T-helper 2 cell (primary cell): Measurements from ENCODE around the gene SRSF2.
A peak's percentile ranks its signal among the peaks of the same experiment; 100 is the strongest.
"Not testable (repeated sequence)": the region's sequence is repeated elsewhere in the genome, so short reads cannot be mapped to it uniquely, and the experiment has no call there.

ENCODE experiments used
- DNase-seq, 5 experiments: peaks; one replicate each; pipeline versions ENCODE4 v3.0.0 to v3.0.0-alpha.2; 2012 to 2022

Gene SRSF2

DNA sequence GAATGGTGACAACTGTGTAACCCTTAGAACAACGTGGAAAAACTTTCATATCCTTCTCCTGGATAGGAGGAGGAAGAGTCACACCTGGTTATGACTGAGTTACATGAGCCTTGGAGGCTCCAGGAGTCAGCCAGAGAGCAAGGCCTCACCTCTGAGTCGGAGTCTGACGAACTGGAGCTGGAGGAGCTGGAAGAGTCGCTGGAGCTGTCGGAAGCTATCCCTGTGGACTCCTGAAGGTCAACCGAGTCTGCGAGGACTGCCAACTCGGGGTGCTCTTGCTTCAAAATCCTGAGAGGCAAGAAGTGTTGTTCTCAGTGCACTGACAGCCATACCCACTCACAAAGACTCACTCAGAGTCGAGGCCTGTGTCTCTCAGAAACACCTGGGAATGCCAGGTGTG, 16.9 kb downstream of the SRSF2 start:
- no peak for DNase-seq

DNA sequence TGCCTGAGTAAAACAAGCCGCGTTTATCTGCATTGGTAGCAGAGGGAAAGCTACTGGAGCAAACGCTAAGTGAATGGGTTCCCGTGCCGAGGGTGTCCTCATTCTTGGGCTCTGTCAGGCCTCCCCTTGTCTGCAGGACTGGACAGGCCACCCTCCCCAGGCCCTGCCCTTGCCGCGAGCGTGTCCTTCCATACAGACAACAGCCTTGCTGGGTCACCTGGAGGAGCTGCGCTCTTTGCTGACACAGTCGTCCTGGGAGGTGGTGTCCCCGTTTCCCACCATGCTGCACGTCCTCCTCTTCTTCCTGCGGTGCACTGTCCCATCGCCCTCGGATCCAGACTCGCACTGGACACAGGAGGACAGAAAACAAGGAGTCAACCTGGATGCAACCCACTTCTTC, 18.6 kb downstream of the SRSF2 start:
- DNase-seq: no peak

DNA sequence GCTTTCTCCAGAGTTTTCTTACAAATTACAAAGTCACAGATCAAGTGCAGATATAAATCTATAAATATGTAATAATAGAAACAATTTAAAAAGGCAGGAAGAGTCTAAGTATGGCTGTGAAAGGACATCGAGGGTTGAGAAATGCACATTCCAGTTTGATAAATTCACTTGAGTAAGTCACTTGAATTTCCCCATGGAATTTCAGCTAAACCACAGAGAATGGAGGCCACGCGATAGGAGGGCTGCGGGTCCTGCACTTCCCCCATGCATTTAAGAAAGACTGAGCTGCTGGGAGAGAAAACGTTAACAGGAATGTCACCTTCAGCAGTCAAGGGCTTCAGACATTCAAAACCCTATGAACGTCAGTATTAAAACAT, 20.3 kb downstream of the SRSF2 start:
- DNase-seq: no peak

DNA sequence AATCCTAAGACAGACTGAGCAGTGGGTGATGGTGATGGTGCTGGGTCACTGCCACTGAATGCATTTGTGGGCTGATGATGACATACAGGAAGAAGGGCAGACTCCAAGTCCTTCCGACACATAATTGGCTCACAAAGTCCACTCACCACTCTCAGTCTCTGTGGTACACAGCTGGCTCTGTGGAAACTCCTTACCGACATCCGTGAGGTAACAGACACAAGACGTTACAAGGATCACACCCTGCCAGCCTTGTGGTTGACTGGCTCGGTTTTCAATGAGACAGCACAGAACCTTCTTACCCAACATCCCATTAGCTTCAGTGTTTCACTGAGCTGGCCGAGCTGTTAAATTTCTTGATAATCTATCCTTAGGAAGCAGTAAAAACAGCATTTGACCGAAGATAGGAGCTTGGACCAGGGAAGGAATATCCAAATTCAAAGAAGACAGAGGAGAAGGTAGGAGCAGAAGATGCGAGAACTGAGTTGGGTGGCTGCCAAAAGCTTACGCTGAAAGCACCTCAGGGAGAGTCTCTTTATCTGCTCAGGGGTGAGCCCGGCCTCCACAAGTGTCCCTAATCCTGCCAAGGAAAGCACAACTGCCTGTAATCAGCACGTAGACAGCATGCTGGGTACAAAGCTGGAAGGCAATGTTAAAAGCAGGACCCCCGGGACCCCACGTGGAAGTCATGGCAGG, 20.8 kb downstream of the SRSF2 start:
- DNase-seq: peak in 2 of 5 experiments; percentile 73 to 96

DNA sequence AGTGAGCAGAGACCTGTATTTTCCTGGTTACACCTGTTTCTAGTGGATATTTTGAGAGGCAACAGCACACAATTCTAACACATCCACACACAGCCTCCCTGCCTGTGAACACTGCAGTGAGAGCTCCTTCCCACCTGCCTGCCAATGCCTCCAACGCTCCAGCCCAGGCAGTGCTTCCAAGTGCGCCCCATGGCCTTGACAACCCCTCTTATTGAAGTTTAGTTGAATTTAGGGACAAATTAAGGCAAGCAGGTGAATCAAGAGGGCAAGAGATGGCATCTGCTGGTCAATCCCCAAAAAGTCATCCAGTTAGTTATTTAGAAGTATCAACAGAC, 21.7 kb downstream of the SRSF2 start:
- no peak for DNase-seq

DNA sequence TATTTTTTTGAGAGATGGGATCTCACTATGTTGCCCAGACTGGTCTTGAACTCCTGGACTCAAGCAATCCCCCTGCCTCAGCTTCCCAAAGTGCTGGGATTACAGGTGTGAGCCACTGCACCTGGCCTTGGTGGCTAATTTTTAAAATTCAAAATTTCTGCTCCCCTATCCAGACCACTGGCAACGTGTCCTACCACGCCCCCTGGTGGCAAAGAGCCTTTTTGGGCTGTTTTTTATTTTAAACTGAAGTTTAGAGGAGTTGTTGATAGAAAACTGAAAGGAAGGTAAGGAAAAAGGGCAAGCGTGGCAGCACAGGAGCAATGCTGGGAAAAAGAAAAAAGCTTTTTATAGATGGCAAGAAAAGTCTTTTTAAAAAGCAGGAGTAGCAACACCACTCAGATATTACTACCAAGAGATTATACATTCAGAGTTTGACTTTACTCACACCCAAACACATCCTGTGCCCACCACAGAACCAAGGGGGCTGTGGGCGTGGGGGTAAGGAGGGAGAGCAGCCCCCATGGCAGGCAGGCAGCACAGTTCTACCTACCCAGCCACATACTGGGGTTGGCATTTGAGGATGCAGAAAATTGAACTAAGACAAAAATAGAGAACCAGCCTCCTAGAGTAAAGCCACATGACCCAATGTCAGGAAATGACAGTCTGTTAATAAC, 22.2 kb downstream of the SRSF2 start:
- DNase-seq: peak; percentile 52 to 68 (median 61)

DNA sequence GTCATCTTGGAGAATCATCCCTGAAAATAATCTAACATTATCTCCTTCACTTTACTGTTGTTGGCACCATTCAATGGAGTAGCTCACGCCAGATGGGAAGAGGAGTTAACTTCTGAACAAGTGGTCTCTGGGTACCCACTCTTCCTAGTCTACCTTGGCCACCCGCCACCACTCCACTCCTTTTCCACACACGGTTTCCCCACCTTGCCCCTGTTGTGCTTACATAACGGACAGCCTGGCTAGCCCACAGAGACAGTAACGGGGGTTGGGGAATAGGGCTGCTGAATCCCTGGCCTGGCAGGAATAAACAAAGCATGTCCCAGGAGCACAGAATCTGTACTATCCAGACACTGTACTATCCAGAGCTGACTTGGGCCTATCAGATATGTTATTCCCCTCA, 22.8 kb downstream of the SRSF2 start:
- DNase-seq: no peak

DNA sequence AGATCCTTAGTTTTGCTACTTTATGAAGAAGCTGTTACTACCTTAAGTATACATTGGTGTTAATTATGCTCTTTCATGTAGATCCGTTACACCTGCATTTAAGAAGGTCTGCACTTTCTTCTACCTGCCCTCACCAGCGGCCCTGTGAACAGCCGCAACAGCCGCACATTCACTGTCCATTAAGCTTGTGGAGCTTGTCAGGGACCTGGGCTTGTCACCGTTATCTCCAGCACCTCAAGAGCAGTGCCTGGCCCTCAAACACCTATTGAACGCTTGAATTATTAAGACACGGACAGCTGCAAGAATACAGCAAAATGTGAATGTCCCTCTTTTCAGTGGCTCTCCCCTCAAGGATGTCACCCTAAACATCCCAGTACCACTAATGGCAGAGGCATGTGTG, 23.4 kb downstream of the SRSF2 start:
- DNase-seq: no peak

DNA sequence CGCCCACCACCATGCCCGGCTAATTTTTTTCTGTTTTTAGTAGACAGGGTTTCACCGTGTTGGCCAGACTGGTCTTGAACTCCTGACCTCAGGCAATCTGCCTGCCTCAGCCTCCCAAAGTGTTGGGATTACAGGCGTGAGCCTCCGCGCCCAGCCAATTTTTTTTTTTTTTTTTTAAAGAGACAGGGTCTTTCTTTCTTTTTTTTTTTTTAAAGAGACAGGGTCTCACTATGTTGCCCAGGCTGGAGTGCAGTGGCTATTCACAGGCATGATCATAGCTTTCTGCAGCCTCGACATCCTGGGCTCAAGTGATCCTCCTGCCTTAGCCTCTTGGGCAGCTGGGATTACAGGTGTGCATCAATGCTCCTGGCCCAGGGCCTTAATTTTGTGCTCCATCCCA, 24.8 kb downstream of the SRSF2 start:
- not testable (repeated sequence) for DNase-seq

DNA sequence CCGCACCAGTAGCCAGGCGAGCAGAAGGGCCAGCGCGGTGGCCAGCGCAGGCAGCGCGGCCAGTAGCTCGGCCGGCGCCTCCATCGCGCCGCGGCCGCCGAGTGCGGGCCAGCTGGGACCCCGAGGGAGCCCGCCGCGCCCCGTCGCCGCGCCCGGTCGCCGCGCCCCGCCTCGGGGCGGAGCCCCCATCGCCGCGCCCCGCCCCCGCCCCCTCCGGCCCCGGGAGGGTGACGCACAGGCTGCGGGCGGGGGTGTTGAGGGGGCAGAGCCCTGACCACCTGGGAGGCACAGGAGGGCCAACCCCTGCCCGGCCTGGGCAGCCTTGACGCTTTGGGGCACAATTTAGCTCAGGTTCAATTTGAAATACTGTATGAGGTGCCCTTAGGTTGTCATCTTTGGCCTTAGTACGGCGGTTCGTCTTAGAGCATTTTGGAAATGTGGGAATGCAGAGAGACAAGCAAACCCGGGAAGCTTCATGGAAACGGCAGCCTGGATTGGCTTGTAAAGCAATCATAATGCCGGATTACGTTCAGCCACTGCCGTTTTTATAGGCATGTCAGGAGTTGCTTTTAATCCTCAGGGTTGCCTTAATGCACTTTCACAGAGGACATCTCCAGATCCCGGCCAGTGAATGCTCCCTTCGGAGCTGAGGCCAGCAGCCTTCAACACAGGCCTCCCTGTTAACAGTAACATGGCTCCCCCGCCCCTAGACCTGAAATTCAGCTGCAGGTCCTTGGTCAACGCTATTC, 26.1 kb downstream of the SRSF2 start, which contains the start of gene MXRA7:
MXRA7 (minus strand) TSS at position 103 of the 749 bp plus-strand sequence; CDS start at position 84, 19 bp downstream.
- peak; percentile 32 to 53 (median 39) for DNase-seq

DNA sequence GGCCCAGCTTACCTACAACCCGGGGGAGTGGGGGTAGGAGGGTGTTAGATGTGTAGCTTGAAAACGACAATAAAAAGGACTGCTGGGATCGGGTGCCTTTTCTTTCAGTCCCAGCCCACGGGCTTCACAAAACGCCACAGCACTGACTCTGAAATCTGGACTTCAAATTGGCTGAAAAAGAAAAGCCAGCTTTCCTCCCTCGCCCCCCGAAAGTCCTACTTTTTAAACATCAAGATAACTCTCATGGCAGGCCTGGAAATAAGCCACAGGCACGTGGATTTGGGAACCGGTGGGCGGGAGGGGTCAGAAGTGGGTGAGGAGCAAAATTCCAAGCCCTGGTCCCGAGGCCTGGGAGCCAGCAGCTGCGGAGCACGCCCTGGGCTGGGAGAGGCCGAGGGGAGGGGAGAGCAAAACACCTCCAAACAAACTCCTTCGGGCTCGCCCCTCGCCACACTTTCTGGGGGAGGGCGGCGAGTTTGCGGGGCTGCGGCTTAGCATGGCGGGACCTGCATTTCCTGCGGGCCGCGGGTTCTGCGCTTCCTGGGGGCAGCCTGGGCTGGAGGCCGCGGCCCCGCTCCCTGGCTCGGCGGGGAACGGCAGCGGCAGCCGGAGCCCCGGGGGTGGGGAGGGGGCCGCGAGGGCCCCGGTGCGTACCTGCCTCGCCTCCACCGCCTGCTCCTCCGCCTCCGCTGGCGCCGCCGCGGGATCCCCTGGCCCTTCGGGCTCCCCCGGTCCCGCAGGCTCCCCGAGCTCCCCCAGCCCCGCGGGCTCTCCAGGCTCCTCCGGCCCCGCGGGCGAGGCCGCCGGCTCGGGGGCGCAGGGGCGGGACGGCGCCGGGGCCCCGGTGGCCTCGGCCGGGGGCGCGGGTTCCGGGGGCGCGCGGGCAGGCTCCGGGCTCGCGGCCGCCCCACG, 26.9 kb downstream of the SRSF2 start:
- DNase-seq: not testable (repeated sequence)

DNA sequence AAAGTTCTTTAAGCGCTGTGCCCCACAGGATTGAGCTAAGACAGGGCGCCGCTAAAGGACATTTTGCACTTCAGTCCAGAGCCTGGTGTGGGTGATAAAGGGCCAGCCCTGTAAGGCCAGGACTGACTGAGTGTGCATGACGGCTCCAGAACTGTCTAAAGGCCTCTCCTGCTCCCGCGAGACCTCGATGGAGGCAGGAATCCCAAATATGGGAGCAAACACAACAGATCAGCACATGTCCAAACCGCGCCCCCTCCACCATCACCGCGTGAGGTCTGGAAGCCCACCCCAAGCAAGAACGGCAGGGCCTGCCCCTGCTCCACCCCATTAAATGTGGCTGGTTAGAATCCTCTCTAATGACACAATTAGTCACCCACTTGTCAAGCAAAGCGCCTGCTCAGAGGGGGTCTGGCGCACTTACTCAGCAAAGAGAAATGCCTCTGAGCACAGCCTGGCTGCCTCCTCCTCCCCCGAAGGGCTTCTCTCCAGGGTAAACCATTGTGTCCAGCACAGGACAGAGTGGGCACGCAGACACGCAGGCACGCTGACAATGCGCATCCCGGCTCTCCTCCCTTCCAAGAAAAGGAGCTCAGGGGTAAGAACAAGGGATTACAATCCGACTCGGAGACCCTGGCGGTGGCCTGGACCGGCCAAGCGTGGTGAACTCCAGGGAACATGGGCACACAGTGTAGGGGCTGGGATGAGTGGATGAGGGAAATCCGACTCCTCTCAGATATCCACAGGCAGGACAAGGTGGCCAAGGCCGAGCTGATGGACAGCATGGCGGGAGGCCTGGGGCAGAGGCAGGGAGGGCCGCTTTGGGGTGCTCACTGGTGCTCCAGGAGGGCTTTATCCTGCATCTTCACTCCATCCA, 27.8 kb downstream of the SRSF2 start:
- no peak for DNase-seq

DNA sequence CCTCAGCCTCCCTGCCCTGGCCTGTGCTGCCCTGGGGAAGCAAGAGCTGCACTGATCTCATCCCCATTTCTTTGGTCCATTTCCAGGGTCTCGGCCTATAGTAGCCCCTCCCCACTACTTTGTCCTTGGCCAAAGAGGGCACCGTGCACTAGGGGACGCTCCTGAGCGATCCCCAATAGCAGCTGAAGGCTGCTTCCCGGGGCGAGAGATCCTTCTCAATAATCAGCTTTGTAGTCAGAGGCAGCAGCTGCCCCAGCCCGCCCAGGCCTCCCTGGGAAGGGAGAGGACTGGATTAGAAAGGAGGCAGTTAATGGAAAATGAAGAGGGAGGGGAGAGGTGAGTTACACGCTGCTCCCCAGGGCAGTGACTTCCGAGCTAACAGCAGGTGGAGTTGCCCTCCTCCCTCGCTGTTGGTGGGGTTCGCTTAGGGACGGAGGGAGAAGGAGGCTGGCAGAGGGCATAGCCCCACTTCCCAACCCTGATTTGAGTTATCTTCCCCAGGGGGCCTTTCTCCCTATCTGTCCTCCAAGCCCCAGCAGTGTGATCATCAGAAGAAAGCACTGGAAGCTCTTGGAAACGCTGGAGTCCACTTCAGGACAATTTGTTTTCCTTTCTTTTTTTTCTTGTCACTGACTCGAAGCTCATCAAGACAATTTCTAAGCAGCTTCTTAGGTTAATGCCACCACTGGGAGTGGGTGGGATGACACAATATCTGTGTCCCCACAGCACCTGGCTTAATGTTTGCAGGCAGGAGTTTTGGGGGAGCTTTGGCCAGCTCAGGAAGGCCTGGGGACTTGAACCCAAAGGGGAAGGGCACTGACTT, 28.9 kb downstream of the SRSF2 start:
- no peak for DNase-seq

DNA sequence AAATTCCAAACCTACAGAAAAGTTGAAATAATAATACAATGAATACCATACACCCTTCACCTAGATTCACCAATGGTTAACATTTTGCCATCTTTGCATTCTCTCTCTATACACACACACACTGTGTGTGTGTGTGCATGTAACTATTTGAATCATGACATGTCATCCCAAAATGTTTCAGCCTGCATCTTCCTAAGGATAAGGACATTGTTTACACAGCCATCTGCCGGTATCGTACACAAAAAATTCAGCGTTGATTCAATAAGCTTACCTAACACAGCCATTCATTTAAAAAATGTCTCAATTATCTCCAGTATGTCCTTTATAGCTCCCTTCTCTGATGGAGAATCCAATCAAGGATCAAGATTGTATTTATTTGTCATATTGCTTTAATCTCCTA, 30.3 kb downstream of the SRSF2 start:
- DNase-seq: no peak

DNA sequence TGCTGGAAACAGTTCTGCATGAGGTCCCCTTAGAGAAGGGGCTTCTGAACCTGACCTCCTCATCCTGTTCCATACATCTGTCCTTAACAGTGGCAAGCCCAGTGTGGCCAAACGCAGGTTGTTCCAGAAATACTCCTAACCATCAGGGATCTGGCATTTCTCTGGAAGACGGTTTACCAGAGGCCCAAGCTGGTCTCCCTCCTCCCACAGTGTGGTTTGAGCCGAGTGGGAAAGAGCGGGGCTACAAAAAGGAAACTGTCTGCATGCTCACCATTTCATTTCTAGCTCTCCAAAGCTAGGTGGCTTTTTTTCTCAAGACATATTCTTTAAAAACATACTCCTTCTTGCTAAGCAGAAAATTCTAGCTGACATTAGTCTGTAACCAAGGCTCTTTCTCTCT, 32.3 kb downstream of the SRSF2 start:
- DNase-seq: no peak

DNA sequence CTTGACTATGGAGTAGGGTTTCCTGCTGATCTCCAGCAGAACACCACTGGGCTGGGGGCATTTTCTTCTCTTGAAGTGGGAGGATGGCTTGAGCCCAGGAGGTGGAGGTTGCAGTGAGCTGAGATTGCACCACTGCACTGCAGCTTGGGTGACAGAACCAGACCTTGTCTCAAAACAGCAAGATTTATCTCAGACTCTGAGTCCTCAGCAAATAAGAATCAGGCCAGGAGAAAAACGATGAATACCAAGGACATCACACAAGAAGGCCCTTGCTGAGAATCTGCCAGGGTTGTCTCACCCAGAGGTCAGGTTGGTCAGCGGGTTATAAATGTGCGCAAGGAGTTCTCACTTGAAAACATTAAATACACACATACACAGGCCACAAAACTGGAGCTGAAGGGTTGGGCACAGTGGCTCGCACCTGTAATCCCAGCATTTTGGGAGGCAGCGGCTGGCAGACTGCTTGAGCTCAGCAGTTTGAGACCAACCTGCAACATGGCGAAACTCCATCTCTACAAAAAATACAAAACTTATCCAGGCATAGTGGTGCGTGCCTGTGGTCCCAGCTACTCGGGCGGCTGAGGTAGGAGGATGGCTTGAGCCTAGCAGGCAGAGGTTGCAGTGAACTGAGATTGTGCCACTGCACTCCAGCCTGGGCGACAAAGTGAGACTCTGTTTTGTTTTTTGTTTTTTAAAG, 34.0 kb downstream of the SRSF2 start:
- DNase-seq: no peak

DNA sequence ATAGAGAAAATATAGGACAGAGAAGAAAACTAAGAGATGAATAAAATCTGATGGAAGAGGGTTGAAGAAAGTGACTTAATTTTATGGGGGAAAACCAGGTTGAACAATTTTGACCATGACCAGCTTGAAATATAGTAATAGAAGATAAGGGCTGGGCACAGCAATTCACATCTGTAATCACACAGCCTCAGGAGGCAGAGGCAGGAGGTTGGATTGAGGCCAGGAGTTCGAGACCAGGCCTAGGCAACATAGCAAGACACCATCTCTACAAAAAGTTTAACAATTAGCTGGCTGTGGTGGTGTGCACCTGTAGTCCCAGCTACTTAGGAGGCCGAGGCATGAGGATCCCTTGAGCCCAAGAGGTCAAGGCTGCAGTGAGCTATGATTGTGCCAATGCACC, 35.1 kb downstream of the SRSF2 start:
- DNase-seq: no peak

DNA sequence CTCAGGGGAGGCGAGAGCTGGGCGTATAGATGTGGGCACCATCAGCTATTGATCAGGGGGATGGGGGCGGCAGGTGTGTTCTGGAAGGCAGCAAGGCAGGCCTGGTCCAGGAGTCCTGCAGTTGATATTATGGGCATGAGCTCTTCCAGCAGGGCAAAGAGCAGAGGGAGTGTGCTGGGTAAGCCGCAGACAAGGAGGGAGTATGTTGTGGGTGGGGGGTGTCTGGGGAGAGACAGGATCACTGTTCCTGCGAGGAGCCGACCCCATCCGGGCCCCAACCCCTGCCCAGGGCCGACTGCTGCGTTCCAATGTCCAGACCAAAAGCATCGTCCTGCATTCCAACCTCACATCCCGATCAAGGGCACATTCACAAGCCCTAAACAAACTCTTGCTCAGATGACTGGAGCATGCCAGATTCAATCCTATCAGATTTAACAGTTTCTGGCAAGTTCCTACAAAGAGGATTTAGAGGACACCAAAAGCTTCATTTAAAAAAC, 35.6 kb downstream of the SRSF2 start:
- DNase-seq: no peak

DNA sequence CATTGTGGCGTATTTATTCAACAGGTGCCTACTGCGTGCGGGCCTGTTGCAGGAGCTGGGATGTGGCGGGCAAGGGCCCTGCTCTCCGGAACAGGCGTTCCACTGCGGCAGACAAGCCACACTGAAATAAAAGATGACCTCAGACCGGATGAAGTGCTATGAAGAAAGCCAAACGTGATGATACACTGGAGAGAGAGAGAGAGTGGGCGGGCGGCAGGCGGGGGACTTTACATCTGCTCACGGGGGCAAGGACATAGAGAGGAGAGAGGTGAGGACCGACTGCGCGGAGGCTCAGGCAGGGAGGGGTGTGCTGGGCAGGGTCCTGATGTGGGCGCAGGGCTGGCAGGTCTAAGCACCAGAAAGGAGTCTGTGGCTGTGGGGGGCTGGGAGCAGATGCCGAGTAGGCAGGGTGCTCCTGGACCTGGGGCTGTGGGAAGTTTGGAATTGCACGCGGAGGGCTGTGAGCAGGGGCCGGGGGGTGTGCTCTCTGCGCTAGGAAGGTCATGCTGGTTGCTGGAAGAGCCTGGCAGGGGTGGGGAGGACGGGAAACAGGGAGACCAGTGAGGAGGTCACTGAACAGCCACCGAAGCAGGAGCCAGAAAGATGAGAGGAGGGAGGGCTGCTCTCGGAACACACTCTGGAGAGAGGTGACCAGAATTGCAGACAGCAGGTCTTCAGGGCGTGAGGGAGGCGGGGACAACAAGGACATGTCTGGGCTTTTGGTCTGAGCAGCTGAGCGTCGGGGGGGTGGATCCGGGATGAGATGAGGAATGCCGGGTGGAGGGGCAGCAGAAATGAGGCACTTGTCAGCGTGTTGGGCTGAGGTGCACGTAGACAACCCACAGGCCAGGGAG, 36.3 kb downstream of the SRSF2 start:
- peak in 1 of 5 experiments; percentile 49 for DNase-seq
